Esophagus muscularis mucosa (tissue), 4 donors: Measurements from ENCODE around the gene SLC9A8. TPM values are rescaled to one million over a fixed set of nuclear protein-coding genes. Genes with fewer than 3 reads are reported as not detected.

Source experiments
- DNase-seq: peaks from one replicate; pipeline ENCODE4 v3.0.0-alpha.2; 2017; ENCODE audit errors: extremely low spot score
- H3K27ac ChIP-seq, 4 donors: fragments of 200-600 bp; sonication (generic); replicated peaks in 1 of 4; 1 replicate in 3 of 4; 2 replicates in 1 of 4; pipeline ENCODE4 v1.5.1; 2016 to 2019; ENCODE audit warnings: mild to moderate bottlenecking in 1 of 4
- H3K27me3 ChIP-seq, 4 donors: fragments of 200-600 bp; sonication (generic); one replicate each; pipeline versions ENCODE4 v1.5.1 to v1.6.0; 2016 to 2019
- H3K36me3 ChIP-seq, 4 donors: fragments of 200-600 bp; sonication (generic); one replicate each; pipeline ENCODE4 v1.5.1; 2016 to 2019
- H3K4me1 ChIP-seq, 4 donors: fragments of 200-600 bp; sonication (generic); one replicate each; pipeline ENCODE4 v1.5.1; 2016 to 2019
- H3K4me3 ChIP-seq, 4 donors: fragments of 200-600 bp; sonication (generic); 1 replicate in 2 of 4; 2 replicates in 2 of 4; pipeline ENCODE4 v1.5.1; 2016 to 2019; ENCODE audit warnings: mild to moderate bottlenecking in 4 of 4, moderate library complexity in 1 of 4
- H3K9me3 ChIP-seq, 4 donors: fragments of 200-600 bp; sonication (generic); 1 replicate in 3 of 4; 2 replicates in 1 of 4; pipeline ENCODE4 v1.5.1; 2016 to 2019
- CTCF ChIP-seq, 3 experiments: fragments of 200-600 bp in 2 of 3; fragments of 450-650 bp in 1 of 3; sonication (generic) in 2 of 3; IDR thresholded peaks; one replicate each; pipeline ENCODE4 v1.5.1; 2017 to 2019; ENCODE audit warnings: antibody characterized with exemption in 3 of 3, mild to moderate bottlenecking in 2 of 3, moderate library complexity in 1 of 3
- EP300 ChIP-seq: sonication (generic); formaldehyde crosslinking; IDR thresholded peaks from one replicate; pipeline ENCODE4 v1.6.1; 2017; ENCODE audit warnings: antibody characterized with exemption
- POLR2A ChIP-seq: fragments of 450-650 bp; IDR thresholded peaks from one replicate; pipeline ENCODE4 v1.6.1; 2017; ENCODE audit warnings: antibody characterized with exemption, moderate library complexity, mild to moderate bottlenecking, low read depth
- POLR2AphosphoS5 ChIP-seq, 2 donors: sonication (generic); formaldehyde crosslinking; IDR thresholded peaks; one replicate each; pipeline ENCODE4 v1.6.1; 2017; ENCODE audit warnings: antibody characterized with exemption in 2 of 2
- WGBS: methylation state at CpG from one replicate; pipeline ENCODE4 v1.1.5; 2018; 5-methylcytosine and 5-hydroxymethylcytosine counted together
- intact Hi-C: fragments of 100-400 bp; cut with DNase I; formaldehyde crosslinking; loops from one replicate; pipeline ENCODE4 v1.15.1; 2023
- total RNA-seq, 4 donors: library from RNA; depleted of rRNA; stranded (reverse); fragments of >200 nt; gene quantifications; one replicate each; pipeline versions ENCODE4 v1.1.0 to v1.2.1, GENCODE V29; 2016

The SLC9A8 gene
- total RNA-seq, 4 donors from 2014 or later, result 7.5 to 9.0 (median 7.5) TPM

DNA sequence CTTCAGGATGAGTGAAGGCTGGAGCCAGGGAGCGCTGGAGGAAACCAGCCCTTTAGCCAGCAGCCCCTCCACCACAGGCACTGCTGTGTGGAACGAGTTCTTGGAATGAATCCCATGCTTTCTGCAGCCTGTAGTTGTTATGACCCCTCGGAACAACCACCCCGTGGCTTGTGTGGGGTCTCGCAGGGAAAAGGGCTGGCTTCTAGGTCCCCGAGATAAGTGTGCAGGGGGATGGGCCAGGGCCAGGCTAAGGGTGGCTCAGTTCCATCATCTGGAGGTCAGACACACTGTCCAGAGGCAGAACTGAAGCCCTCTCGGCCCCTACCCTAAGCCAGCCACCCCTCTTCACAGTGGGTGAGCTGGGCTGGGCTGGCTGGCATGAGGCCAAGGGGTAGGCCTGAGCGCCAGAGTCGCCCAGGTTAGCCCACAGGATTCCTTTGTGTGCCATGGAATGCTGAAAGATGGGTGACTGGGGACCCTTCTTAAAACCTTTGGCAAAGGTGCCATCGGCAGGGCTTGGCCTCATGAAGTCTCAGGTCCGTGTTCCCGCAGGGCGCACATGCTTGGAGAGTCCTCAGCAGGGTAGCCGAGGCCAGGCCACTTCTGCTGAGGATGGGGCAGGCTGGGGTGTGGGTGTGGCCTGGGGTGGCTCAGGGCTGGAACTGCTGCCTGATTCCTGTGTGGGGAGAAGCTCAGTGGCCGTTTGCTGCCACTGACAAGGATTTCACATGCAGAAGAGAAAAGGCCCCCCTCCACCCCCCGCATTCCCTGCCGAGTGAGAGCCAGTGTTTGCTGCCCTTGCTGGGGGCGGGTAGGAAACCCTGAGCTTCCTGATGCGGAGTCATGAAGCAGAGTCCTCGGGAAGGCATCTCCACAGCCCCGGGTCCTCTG is 78.1 kb downstream of the SLC9A8 start:
- Histone ChIP-seq H3K4me1 (peaks cover 56 to 70% (median 62%) of the 10 kb centered on the region in 4 donors), H3K27me3 (no peaks in the 10 kb centered on the region), H3K27ac (no peak overlapping the region), H3K36me3 (peaks cover 4 to 43% (median 28%) of the 10 kb centered on the region in 4 donors), H3K9me3 (no peaks in the 10 kb centered on the region), H3K4me3 (no peak overlapping the region)
- intact Hi-C loops, result no loop called here
- 55% methylated on average over 14 of the region's 21 CpGs for WGBS
- TF ChIP-seq CTCF (IDR thresholded peaks at IDR 0.05), result no peak
- TF ChIP-seq POLR2A, result no peak
- no peak for TF ChIP-seq POLR2AphosphoS5 (IDR thresholded peaks at IDR 0.05)
- no peak for TF ChIP-seq EP300
- DNase-seq, result no peak

- intact Hi-C loops, result no loop called here
- peaks cover 56 to 70% (median 59%) of the 10 kb centered on the region in 4 donors for H3K4me1 ChIP-seq
- H3K27me3 ChIP-seq, result no peaks in the 10 kb centered on the region
- no peak for DNase-seq
- 81% methylated on average over 12 of the region's 13 CpGs for WGBS
- H3K27ac ChIP-seq, result no peak overlapping the region
- no peak for TF ChIP-seq POLR2A
- TF ChIP-seq POLR2AphosphoS5 (IDR thresholded peaks at IDR 0.05), result no peak
- TF ChIP-seq CTCF (IDR thresholded peaks at IDR 0.05), result no peak
- TF ChIP-seq EP300, result no peak
- H3K4me3 ChIP-seq, result no peak overlapping the region
- peaks cover 4 to 34% (median 19%) of the 10 kb centered on the region in 4 donors for H3K36me3 ChIP-seq
- no peaks in the 10 kb centered on the region for H3K9me3 ChIP-seq
Measured at GRCh38 chr20:49891476-49892110, 79.0 kb downstream of the SLC9A8 start.

DNA sequence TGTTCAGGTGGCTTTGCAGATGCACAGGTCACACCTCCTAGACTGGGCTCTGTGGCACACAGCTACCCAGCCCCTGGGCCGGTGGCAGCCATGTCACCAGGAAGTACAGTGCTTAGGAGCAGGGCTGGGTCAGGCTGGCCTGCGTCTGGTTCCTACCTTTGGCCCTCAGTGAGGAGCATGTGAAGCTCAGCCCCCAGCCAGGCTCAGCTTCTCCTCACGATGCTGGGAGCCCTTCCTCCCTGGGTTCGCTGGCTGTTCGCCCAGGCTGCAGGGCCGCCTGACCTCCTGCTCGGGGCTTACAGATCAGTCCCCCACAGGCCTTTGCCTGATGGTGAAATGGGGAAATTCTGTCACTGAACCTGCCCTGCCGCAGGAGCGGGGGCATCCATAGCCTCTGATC is 79.6 kb downstream of the SLC9A8 start:
- TF ChIP-seq POLR2A (no peak), CTCF (IDR thresholded peaks at IDR 0.05) (no peak), POLR2AphosphoS5 (IDR thresholded peaks at IDR 0.05) (no peak), EP300 (no peak)
- H3K27ac ChIP-seq, result no peak overlapping the region
- DNase-seq, result no peak
- WGBS, result 68% methylated on average over 6 of the region's 9 CpGs
- no peaks in the 10 kb centered on the region for H3K27me3 ChIP-seq
- peaks cover 49 to 64% (median 55%) of the 10 kb centered on the region in 4 donors for H3K4me1 ChIP-seq
- intact Hi-C loops, result no loop called here
- H3K4me3 ChIP-seq, result no peak overlapping the region
- H3K9me3 ChIP-seq, result no peaks in the 10 kb centered on the region
- peaks cover 0 to 28% (median 15%) of the 10 kb centered on the region in 4 donors for H3K36me3 ChIP-seq

GRCh38 chr20:49892817-49893216 is 80.2 kb downstream of the SLC9A8 start:
- H3K36me3 ChIP-seq, result peaks cover 0 to 22% (median 10%) of the 10 kb centered on the region in 4 donors
- no peak overlapping the region for H3K27ac ChIP-seq
- peaks cover 44 to 59% (median 50%) of the 10 kb centered on the region in 4 donors for H3K4me1 ChIP-seq
- TF ChIP-seq EP300 (no peak), POLR2AphosphoS5 (IDR thresholded peaks at IDR 0.05) (no peak), POLR2A (no peak), CTCF (IDR thresholded peaks at IDR 0.05) (no peak)
- no peak overlapping the region for H3K4me3 ChIP-seq
- no peak for DNase-seq
- intact Hi-C loops, result no loop called here
- no peaks in the 10 kb centered on the region for H3K9me3 ChIP-seq
- H3K27me3 ChIP-seq, result no peaks in the 10 kb centered on the region
- 53% methylated on average over 9 of the region's 11 CpGs for WGBS
